ENCODE results near the gene MTHFD1. TPM values are rescaled to one million over a fixed set of nuclear protein-coding genes. Genes with fewer than 3 reads are reported as not detected.

Gene MTHFD1
- total and polyA plus RNA-seq, 2 of the 4 experiments (the other 2 are of a cell fraction) = 32.2 to 64.9 TPM

- Histone ChIP-seq H2BK120ac (ENCODE audit: low read depth, low read length) (no peak overlapping the region), H3K9me1 (ENCODE audit: insufficient read depth, low read length) (peaks cover 7% of the 10 kb centered on the region), H3K4me2 (ENCODE audit: low read depth, low read length) (no peak overlapping the region), H3K36me3 (ENCODE audit: control insufficient read depth, insufficient read depth, low read length) (no peaks in the 10 kb centered on the region), H2AFZ (replicated peaks; ENCODE audit: low read length, poor library complexity) (no peak overlapping the region), H2BK20ac (ENCODE audit: low read depth, low read length) (no peak overlapping the region), H3K9me3 (ENCODE audit: control insufficient read depth, insufficient read depth, low read length) (no peaks in the 10 kb centered on the region), H2AK5ac (ENCODE audit: low read depth, low read length) (no peak overlapping the region), H3K79me1 (ENCODE audit: low read depth in 1 of 2, low read length in 2 of 2) (peaks cover 18 to 44% of the 10 kb centered on the region in 2 experiments), H3K27ac (ENCODE audit: insufficient read depth, low read length) (no peak overlapping the region), H2BK5ac (ENCODE audit: low read depth, low read length, poor library complexity, severe bottlenecking) (no peak overlapping the region), H3K27me3 (ENCODE audit: control insufficient read depth, insufficient read depth, low read length) (no peaks in the 10 kb centered on the region), H4K91ac (ENCODE audit: insufficient read depth, low read depth, low read length) (no peak overlapping the region), H4K20me1 (ENCODE audit: insufficient read depth, low read length) (no peaks in the 10 kb centered on the region; the same call in 1 of the 2 replicates), H3K4me3 (ENCODE audit: insufficient read depth, low read depth, low read length) (no peak overlapping the region), H3K4ac (ENCODE audit: low read depth, low read length) (no peak overlapping the region), H2BK15ac (ENCODE audit: low read depth, low read length) (no peak overlapping the region), H2AK9ac (replicated peaks; ENCODE audit: low read depth, low read length, poor library complexity) (no peak overlapping the region), H3K9ac (ENCODE audit: low read depth, low read length) (no peak overlapping the region), H3K56ac (ENCODE audit: extremely low read depth, insufficient read depth, low read length) (no peak overlapping the region), H4K8ac (ENCODE audit: low read depth in 2 of 2, low read length in 2 of 2) (no peak overlapping the region), H3K14ac (replicated peaks; ENCODE audit: low read depth, low read length) (no peak overlapping the region), H3K4me1 (ENCODE audit: control insufficient read depth, insufficient read depth, low read length) (peaks cover 12% of the 10 kb centered on the region), H3K23ac (ENCODE audit: low read depth, low read length) (no peak overlapping the region), H4K5ac (ENCODE audit: low read depth, low read length) (no peak overlapping the region), H3K18ac (ENCODE audit: low read depth, low read length) (no peak overlapping the region)
- ATAC-seq (ENCODE audit: low read depth) (no peak), DNase-seq (no peak)
- POLR2A ChIA-PET (ENCODE audit: unreplicated experiment) = no interaction called here
- CTCF ChIA-PET = no interaction called here
- no CpG with 5 or more reads among the region's 1 CpG for WGBS, 2 experiments (ENCODE audit: extremely low coverage in 2 of 2, insufficient read length in 1 of 2)
- no TSS peak for BruUV-seq (replicated peaks)
- in situ Hi-C loops (cut with MboI; ENCODE audit: low sequenced_read_pairs) = no loop called here
- dilution Hi-C loops (cut with HindIII; ENCODE audit: low sequenced_read_pairs, unreplicated experiment) = no loop called here
- TF ChIP-seq CEBPB (IDR thresholded peaks at IDR 0.05; ENCODE audit: low read depth, low read length) = peak; percentile 62
- TF ChIP-seq MAZ (IDR thresholded peaks at IDR 0.05; ENCODE audit: borderline replicate concordance, low read depth, low read length) = no peak
- TF ChIP-seq USF2 (IDR thresholded peaks at IDR 0.05; ENCODE audit: low read depth, low read length) = no peak
- intact Hi-C loops (cut with micrococcal nuclease) = no loop called here
Observed at GRCh38 chr14:64500088-64500487, 111.9 kb downstream of the MTHFD1 start.

Measured in IMR-90 (cell line).